Esophagus squamous epithelium (tissue), 4 donors: Measurements from ENCODE around the gene COL9A1.

Experiments
- POLR2A ChIP-seq, 4 donors: fragments of 450-650 bp; IDR thresholded peaks; one replicate each; pipeline ENCODE4 v1.6.1; 2017; ENCODE audit warnings: antibody characterized with exemption in 4 of 4, mild to moderate bottlenecking in 4 of 4, moderate library complexity in 3 of 4
- TF ChIP-seq, protein P1 (sequence below), 6 experiments: fragments of 450-650 bp in 4 of 6; fragments of 200-600 bp in 2 of 6; sonication (generic) in 2 of 6; IDR thresholded peaks; one replicate each; pipeline ENCODE4 v1.5.1; 2016 to 2019; ENCODE audit warnings: antibody characterized with exemption in 6 of 6, mild to moderate bottlenecking in 4 of 6, moderate library complexity in 4 of 6

DNA sequence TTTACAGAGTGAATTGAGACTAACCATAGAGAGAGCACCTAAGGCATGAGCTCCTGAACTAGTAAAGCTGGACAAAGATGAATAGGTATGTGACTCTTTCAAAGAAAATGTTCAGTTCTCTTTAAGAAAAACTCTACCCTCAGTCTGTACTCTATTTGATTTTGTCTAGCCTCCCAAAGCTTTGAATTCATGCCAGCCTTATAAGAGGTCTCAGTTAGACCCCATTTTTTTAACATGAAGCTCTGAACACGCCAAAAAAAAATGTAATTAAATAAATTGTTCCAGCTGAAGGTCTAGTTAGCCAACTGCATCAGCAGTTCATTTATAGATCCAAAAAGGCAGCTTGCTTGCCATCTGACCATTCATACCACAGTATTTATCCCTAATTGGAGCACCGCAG lies 71.6 kb downstream of the COL9A1 start:
- no peak for TF ChIP-seq POLR2A (IDR thresholded peaks at IDR 0.05)
- TF ChIP-seq, protein P1, sequence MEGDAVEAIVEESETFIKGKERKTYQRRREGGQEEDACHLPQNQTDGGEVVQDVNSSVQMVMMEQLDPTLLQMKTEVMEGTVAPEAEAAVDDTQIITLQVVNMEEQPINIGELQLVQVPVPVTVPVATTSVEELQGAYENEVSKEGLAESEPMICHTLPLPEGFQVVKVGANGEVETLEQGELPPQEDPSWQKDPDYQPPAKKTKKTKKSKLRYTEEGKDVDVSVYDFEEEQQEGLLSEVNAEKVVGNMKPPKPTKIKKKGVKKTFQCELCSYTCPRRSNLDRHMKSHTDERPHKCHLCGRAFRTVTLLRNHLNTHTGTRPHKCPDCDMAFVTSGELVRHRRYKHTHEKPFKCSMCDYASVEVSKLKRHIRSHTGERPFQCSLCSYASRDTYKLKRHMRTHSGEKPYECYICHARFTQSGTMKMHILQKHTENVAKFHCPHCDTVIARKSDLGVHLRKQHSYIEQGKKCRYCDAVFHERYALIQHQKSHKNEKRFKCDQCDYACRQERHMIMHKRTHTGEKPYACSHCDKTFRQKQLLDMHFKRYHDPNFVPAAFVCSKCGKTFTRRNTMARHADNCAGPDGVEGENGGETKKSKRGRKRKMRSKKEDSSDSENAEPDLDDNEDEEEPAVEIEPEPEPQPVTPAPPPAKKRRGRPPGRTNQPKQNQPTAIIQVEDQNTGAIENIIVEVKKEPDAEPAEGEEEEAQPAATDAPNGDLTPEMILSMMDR (IDR thresholded peaks at IDR 0.05), result no peak
